GM12878 (cell line): ENCODE data around the gene CTDSP1. TPM values are rescaled to one million over a fixed set of nuclear protein-coding genes. Genes with fewer than 3 reads are reported as not detected.

Experiments
- ATAC-seq: fragments of 200-7000 bp; cut with Tn5 transposase; 3 replicates; pipeline ENCODE4 v1.9.1; 2020; ENCODE audit warnings: mild to moderate bottlenecking, moderate library complexity
- BruUV-seq: library from RNA; stranded (reverse); fragments of 400-500 nt; replicated peaks from 2 replicates; lab custom pipeline; 2021; lab: Mats Ljungman, UMichigan
- CTCF ChIA-PET: fragments of 300-600 bp; sonication (Branson Sonifier 250); formaldehyde crosslinking; extraction: SDS; loops from one replicate; lab custom pipeline; 2021; ENCODE audit warnings: inconsistent platforms; lab: Yijun Ruan, JAX
- POLR2A ChIA-PET: fragments of 350-600 bp; formaldehyde crosslinking; extraction: SDS; loops from one replicate; lab custom pipeline; 2021; ENCODE audit warnings: inconsistent platforms; lab: Charles Lee
- RAD21 ChIA-PET: fragments of 300-600 bp; sonication (Branson Sonifier 250); formaldehyde crosslinking; loops from one replicate; lab custom pipeline; 2023; ENCODE audit warnings: antibody characterized with exemption; ENCODE audit not compliant: unreplicated experiment; lab: Charles Lee
- SMC1A ChIA-PET: fragments of 300-600 bp; sonication (Branson Sonifier 250); formaldehyde crosslinking; loops from one replicate; lab custom pipeline; 2023; ENCODE audit not compliant: unreplicated experiment, uncharacterized antibody; lab: Charles Lee
- DNase-seq: peaks from one replicate; pipeline ENCODE4 v3.0.0-alpha.2; 2011; ENCODE audit warnings: low read depth, low spot score
- FAIRE-seq: peaks from 3 replicates; lab custom pipeline; 2011; peaks lifted over from hg19 to GRCh38; lab: Jason Lieb, UNC
- H2AFZ ChIP-seq: 2 replicates; pipeline ENCODE4 v1.6.0; 2011; ENCODE audit warnings: low read depth, low read length, control low read depth; ENCODE audit not compliant: control insufficient read depth
- H3K27ac ChIP-seq: 2 replicates; pipeline ENCODE4 v1.5.1; 2011; ENCODE audit warnings: control low read depth; ENCODE audit not compliant: control insufficient read depth, insufficient read depth
- H3K27me3 ChIP-seq, 2 experiments: replicated peaks in 1 of 2; 2 replicates each; pipeline versions ENCODE4 v1.6.0 to v1.6.1; 2011; ENCODE audit warnings: low read length in 1 of 2; ENCODE audit not compliant: control insufficient read depth in 2 of 2, insufficient read depth in 2 of 2
- H3K36me3 ChIP-seq, 2 experiments: 2 replicates each; pipeline ENCODE4 v1.5.1; 2011; ENCODE audit warnings: low read length in 1 of 2; ENCODE audit not compliant: control insufficient read depth in 2 of 2, insufficient read depth in 2 of 2
- H3K4me1 ChIP-seq: 2 replicates; pipeline ENCODE4 v1.6.1; 2011; ENCODE audit warnings: mild to moderate bottlenecking, low read length, moderate library complexity, mixed read lengths; ENCODE audit not compliant: control insufficient read depth, insufficient read depth
- H3K4me2 ChIP-seq: 2 replicates; pipeline ENCODE4 v1.6.0; 2011; ENCODE audit warnings: control low read depth; ENCODE audit not compliant: control insufficient read depth, insufficient read depth
- H3K4me3 ChIP-seq: fragments of 200-600 bp; sonication (generic); 2 replicates; pipeline ENCODE4 v1.5.1; 2016
- H3K79me2 ChIP-seq: 2 replicates; pipeline ENCODE4 v1.6.0; 2011; ENCODE audit warnings: low read length; ENCODE audit not compliant: control insufficient read depth, insufficient read depth
- H3K9ac ChIP-seq: 2 replicates; pipeline ENCODE4 v1.8.0; 2011; ENCODE audit warnings: low read length, control low read depth, mixed read lengths; ENCODE audit not compliant: control insufficient read depth, insufficient read depth
- H3K9me3 ChIP-seq: replicated peaks from 3 replicates; pipeline ENCODE4 v1.5.1; 2011; ENCODE audit warnings: mild to moderate bottlenecking, low read length; ENCODE audit not compliant: control insufficient read depth, insufficient read depth
- H4K20me1 ChIP-seq: 2 replicates; pipeline ENCODE4 v1.6.0; 2011; ENCODE audit not compliant: control insufficient read depth, insufficient read depth
- MEF2B ChIP-seq: fragments of 450-650 bp; IDR thresholded peaks from 2 replicates; pipeline ENCODE4 v1.6.1; 2018; ENCODE audit warnings: mild to moderate bottlenecking, moderate library complexity; ENCODE audit not compliant: partially characterized antibody, poor library complexity, severe bottlenecking
- NR2F1 ChIP-seq: fragments of 450-650 bp; conservative IDR thresholded peaks from 2 replicates; pipeline ENCODE4 v1.6.1; 2017; ENCODE audit warnings: mild to moderate bottlenecking
- RBBP5 ChIP-seq: fragments of 200-600 bp; sonication (generic); conservative IDR thresholded peaks from 2 replicates; pipeline ENCODE4 v1.6.1; 2016
- SIN3A ChIP-seq: IDR thresholded peaks from 2 replicates; pipeline ENCODE4 v1.6.1; 2012; ENCODE audit warnings: low read depth, low read length, improper control_type of control experiment
- WGBS: methylation state at CpG from one replicate; pipeline ENCODE4 v1.1.6; 2016; ENCODE audit warnings: low lambda C conversion rate; ENCODE audit not compliant: insufficient replicate concordance, insufficient coverage; ENCODE audit errors: missing lambda C conversion rate; 5-methylcytosine and 5-hydroxymethylcytosine counted together
- in situ Hi-C: fragments of 300-500 bp; cut with MboI; formaldehyde crosslinking; loops from 9 replicates; pipeline ENCODE4 v1.14.3; 2018; ENCODE audit warnings: mixed read lengths
- intact Hi-C: fragments of 100-400 bp; cut with micrococcal nuclease; formaldehyde crosslinking; loops from one replicate; pipeline ENCODE4 v1.14.2; 2022; ENCODE audit not compliant: unreplicated experiment
- polyA plus RNA-seq, 11 experiments: library from polyadenylated mRNA; depleted of rRNA in 4 of 11; unstranded in 6 of 11; stranded (reverse) in 5 of 11; fragments of >200 nt; fragmentation: Nextera tagmentation in 4 of 11; fragmentation: Illumina TruSeq in 1 of 11; extraction: Ambion mirVana in 4 of 11; extraction: Trizol in 1 of 11; gene quantifications; 1 replicate in 1 of 11; 2 replicates in 10 of 11; pipeline versions ENCODE4 v1.2.1 to v1.2.3, GENCODE V29; 2011 to 2016; ENCODE audit warnings: inconsistent platforms in 2 of 11, missing spikeins in 2 of 11, low read depth in 1 of 11
- total RNA-seq, 4 experiments: library from RNA; depleted of rRNA in 3 of 4; stranded (reverse); fragments of >200 nt in 3 of 4; fragmentation: Illumina TruSeq in 1 of 4; extraction: Trizol in 1 of 4; gene quantifications; 2 replicates each; pipeline versions ENCODE4 v1.2.1 to v1.2.3, GENCODE V29; 2013 to 2021

Gene CTDSP1
- total and polyA plus RNA-seq, 10 of the 15 experiments (the other 5 are each of a cell fraction or from before 2014, with no cell fraction given): 3.0 to 75.9 (median 34.4) TPM

GRCh38 chr2:218404351-218405085 lies 4.8 kb downstream of the CTDSP1 start:
- peak; percentile 38 for TF ChIP-seq MEF2B
- no peak for TF ChIP-seq RBBP5
- Histone ChIP-seq H3K27me3 (no peaks in the 10 kb centered on the region), H3K4me2 (no peak overlapping the region), H3K36me3 (peaks cover 7 to 10% of the 10 kb centered on the region in 2 experiments; a peak in 3 of 4 replicates), H3K79me2 (peaks cover 24% of the 10 kb centered on the region), H2AFZ (no peak overlapping the region), H3K4me3 (no peak overlapping the region), H3K27ac (no peak overlapping the region), H4K20me1 (peaks cover 4% of the 10 kb centered on the region; the same call in 1 of the 2 replicates), H3K9me3 (no peaks in the 10 kb centered on the region), H3K4me1 (peaks cover 32% of the 10 kb centered on the region), H3K9ac (no peak overlapping the region)
- ChIA-PET POLR2A (interaction anchor here (2.5 kb wide), 1 partner anchor 8 kb away, joined by 8 read pairs; no protein-coding TSS in a partner anchor), CTCF (interaction anchor here (0.7 to 1.4 kb wide), 7 partner anchors 8 to 283 kb away, joined by 3 to 4 read pairs (median 3); no protein-coding TSS in a partner anchor), SMC1A (interaction anchor here (0.5 to 1.1 kb wide), 3 partner anchors 19 to 103 kb away, joined by 3 to 4 read pairs (median 4); no protein-coding TSS in a partner anchor), RAD21 (interaction anchor here (0.7 to 1.0 kb wide), 2 partner anchors 131 kb away, joined by 3 to 4 read pairs; no protein-coding TSS in a partner anchor)
- intact Hi-C loops: no loop called here
- ATAC-seq (no peak), DNase-seq (no peak), FAIRE-seq (no peak)
- WGBS: 73% methylated on average over 15 of the region's 16 CpGs
- no TSS peak for BruUV-seq
- in situ Hi-C loops: loop anchor here (5.0 to 10.0 kb wide), 2 partner anchors 243 to 440 kb away; no protein-coding TSS in a partner anchor

- H3K9ac ChIP-seq: no peak overlapping the region
- peaks cover 20% of the 10 kb centered on the region for H3K79me2 ChIP-seq
- peak overlapping the region; percentile 77 for H3K4me2 ChIP-seq
- no peak overlapping the region for H2AFZ ChIP-seq
- 61% methylated on average over 8 of the region's 8 CpGs for WGBS
- no peak for ATAC-seq
- H3K4me1 ChIP-seq: peaks cover 32% of the 10 kb centered on the region
- H3K4me3 ChIP-seq: peak overlapping the region; percentile 73; the same call in 1 of the 2 replicates
- FAIRE-seq: no peak
- intact Hi-C loops: no loop called here
- DNase-seq: no peak
- SMC1A ChIA-PET: interaction anchor here (1.1 to 1.2 kb wide), 2 partner anchors 61 to 74 kb away, joined by 3 to 4 read pairs; no protein-coding TSS in a partner anchor
- POLR2A ChIA-PET: interaction anchor here (0.5 to 2.5 kb wide), 3 partner anchors 9 to 49 kb away, joined by 3 to 8 read pairs (median 8); partner anchors contain the start of gene CATIP
- peaks cover 7 to 10% of the 10 kb centered on the region in 2 experiments; a peak in 3 of 4 replicates for H3K36me3 ChIP-seq
- TF ChIP-seq NR2F1 (0 out of 2 replicates have a peak, but pooled peaks have one; percentile 15), SIN3A (no peak)
- no peaks in the 10 kb centered on the region for H3K9me3 ChIP-seq
- TSS peak; percentile 48 for BruUV-seq
- CTCF ChIA-PET: interaction anchor here (0.7 to 4.8 kb wide), 9 partner anchors 9 to 243 kb away, joined by 3 to 22 read pairs (median 3); partner anchors contain the start of gene CATIP
- in situ Hi-C loops: loop anchor here (5.0 to 10.0 kb wide), 2 partner anchors 242 to 440 kb away; no protein-coding TSS in a partner anchor
- H3K27me3 ChIP-seq: no peaks in the 10 kb centered on the region
- RAD21 ChIA-PET: interaction anchor here (1.0 to 2.4 kb wide), 2 partner anchors 9 to 132 kb away, joined by 4 to 8 read pairs; no protein-coding TSS in a partner anchor
- peak overlapping the region; percentile 30 for H3K27ac ChIP-seq
- H4K20me1 ChIP-seq: peaks cover 4% of the 10 kb centered on the region; the same call in 1 of the 2 replicates
Observed at GRCh38 chr2:218405086-218405745, 5.5 kb downstream of the CTDSP1 start.
